Tongue (tissue), 1 donor: ENCODE measurements around the gene CKAP2. TPM values are rescaled to one million over a fixed set of nuclear protein-coding genes. Genes with fewer than 3 reads are reported as not detected.

Source experiments
- total RNA-seq: library from RNA; depleted of rRNA; stranded (reverse); fragments of >200 nt; gene quantifications from one replicate; pipeline ENCODE4 v1.2.3, GENCODE V29; 2014

Gene CKAP2
- total RNA-seq, 1 donor from 2014 or later = 32.8 TPM

Other genes with a start within 250 kb of the CKAP2 start
- 24.5 TPM for gene THSD1, start 49.3 kb upstream of the CKAP2 start, total RNA-seq
- 109 TPM for gene VPS36, start 4.8 kb upstream of the CKAP2 start, total RNA-seq
- gene HNRNPA1L2, start 187.0 kb downstream of the CKAP2 start, total RNA-seq = 5.3 TPM
- gene SUGT1, start 197.4 kb downstream of the CKAP2 start, total RNA-seq = 45.4 TPM